ENCODE results near the gene TEF. TPM values are rescaled to one million over a fixed set of nuclear protein-coding genes. Genes with fewer than 3 reads are reported as not detected.

TEF gene
- total and polyA plus RNA-seq, 4 donors: 5.7 to 16.2 (median 10.2) TPM

GRCh38 chr22:41417622-41418390 is 36.1 kb downstream of the TEF start (continued):
- peak; percentile 86 for TF ChIP-seq REST (IDR thresholded peaks at IDR 0.05)
- TF ChIP-seq TAF1 (conservative IDR thresholded peaks at IDR 0.05): no peak
- peak; percentile 73 to 83 for TF ChIP-seq JUND (IDR thresholded peaks at IDR 0.05)
- TF ChIP-seq MAX (IDR thresholded peaks at IDR 0.05): peak; percentile 91
- peak; percentile 69 for TF ChIP-seq HNF4G (IDR thresholded peaks at IDR 0.05)
- TF ChIP-seq SP1 (IDR thresholded peaks at IDR 0.05): peak; percentile 100
- TF ChIP-seq NR2F2 (IDR thresholded peaks at IDR 0.05): peak; percentile 94

- peak overlapping the region in 1 of 2 donors; percentile 90 for H3K27ac ChIP-seq (ENCODE audit: low read depth in 1 of 2, low read length in 2 of 2)
- H3K4me1 ChIP-seq (ENCODE audit: control insufficient read depth in 4 of 4, insufficient read depth in 4 of 4, low read length in 3 of 4): peaks cover 12 to 43% (median 34%) of the 10 kb centered on the region in 4 donors
- no peaks in the 10 kb centered on the region for H3K27me3 ChIP-seq (ENCODE audit: control insufficient read depth in 4 of 4, insufficient read depth in 4 of 4, low read length in 3 of 4)
- H3K4me3 ChIP-seq (ENCODE audit: low read depth in 1 of 3, low read length in 3 of 3): no peak overlapping the region
- 63% methylated on average over 9 of the region's 9 CpGs for WGBS
- no peak for TF ChIP-seq ATF3 (IDR thresholded peaks at IDR 0.05)
- TF ChIP-seq TAF1 (conservative IDR thresholded peaks at IDR 0.05): no peak
- TF ChIP-seq EGR1 (IDR thresholded peaks at IDR 0.05; ENCODE audit: low read depth in 2 of 2): no peak
- no peak for TF ChIP-seq JUND (IDR thresholded peaks at IDR 0.05)
- no peak for TF ChIP-seq HNF4G (IDR thresholded peaks at IDR 0.05)
- no peak for TF ChIP-seq RXRA (IDR thresholded peaks at IDR 0.05)
- TF ChIP-seq SP1 (IDR thresholded peaks at IDR 0.05): no peak
- no peak for TF ChIP-seq GABPA (IDR thresholded peaks at IDR 0.05 in 1 of 2, conservative IDR thresholded peaks at IDR 0.05 in 1 of 2)
- no peak for TF ChIP-seq YY1 (IDR thresholded peaks at IDR 0.05)
- no peak for TF ChIP-seq ZBTB33 (IDR thresholded peaks at IDR 0.05)
- no peak for TF ChIP-seq RAD21 (IDR thresholded peaks at IDR 0.05)
- no peak for TF ChIP-seq MAX (IDR thresholded peaks at IDR 0.05)
- no peak for TF ChIP-seq HNF4A (conservative IDR thresholded peaks at IDR 0.05)
- no peak for TF ChIP-seq CTCF (IDR thresholded peaks at IDR 0.05; ENCODE audit: low read depth, low read length, missing input control)
- TF ChIP-seq FOXA2 (IDR thresholded peaks at IDR 0.05): no peak
- DNase-seq (ENCODE audit: low spot score): no peak
- H3K36me3 ChIP-seq (ENCODE audit: control insufficient read depth in 4 of 4, insufficient read depth in 3 of 4, low read depth in 1 of 4, low read length in 3 of 4): peaks cover 0 to 5% (median 0%) of the 10 kb centered on the region in 4 donors
- no peaks in the 10 kb centered on the region for H3K9me3 ChIP-seq (ENCODE audit: control insufficient read depth in 4 of 4, low read length in 3 of 4)
- H3K9ac ChIP-seq (ENCODE audit: low read depth in 1 of 2, low read length in 2 of 2): no peak overlapping the region
These were observed 37.0 kb downstream of the TEF start for GRCh38 chr22:41418717-41419116.
